GM19324 (cell line): ENCODE measurements around the gene GUK1.

Experiments used
- ATAC-seq: cut with Tn5 transposase; IDR thresholded peaks from one replicate; pipeline ENCODE4 v1.9.1; 2021; ENCODE audit warnings: mild to moderate bottlenecking, moderate library complexity; ENCODE audit not compliant: unreplicated experiment, low FRiP score

The GUK1 gene

DNA sequence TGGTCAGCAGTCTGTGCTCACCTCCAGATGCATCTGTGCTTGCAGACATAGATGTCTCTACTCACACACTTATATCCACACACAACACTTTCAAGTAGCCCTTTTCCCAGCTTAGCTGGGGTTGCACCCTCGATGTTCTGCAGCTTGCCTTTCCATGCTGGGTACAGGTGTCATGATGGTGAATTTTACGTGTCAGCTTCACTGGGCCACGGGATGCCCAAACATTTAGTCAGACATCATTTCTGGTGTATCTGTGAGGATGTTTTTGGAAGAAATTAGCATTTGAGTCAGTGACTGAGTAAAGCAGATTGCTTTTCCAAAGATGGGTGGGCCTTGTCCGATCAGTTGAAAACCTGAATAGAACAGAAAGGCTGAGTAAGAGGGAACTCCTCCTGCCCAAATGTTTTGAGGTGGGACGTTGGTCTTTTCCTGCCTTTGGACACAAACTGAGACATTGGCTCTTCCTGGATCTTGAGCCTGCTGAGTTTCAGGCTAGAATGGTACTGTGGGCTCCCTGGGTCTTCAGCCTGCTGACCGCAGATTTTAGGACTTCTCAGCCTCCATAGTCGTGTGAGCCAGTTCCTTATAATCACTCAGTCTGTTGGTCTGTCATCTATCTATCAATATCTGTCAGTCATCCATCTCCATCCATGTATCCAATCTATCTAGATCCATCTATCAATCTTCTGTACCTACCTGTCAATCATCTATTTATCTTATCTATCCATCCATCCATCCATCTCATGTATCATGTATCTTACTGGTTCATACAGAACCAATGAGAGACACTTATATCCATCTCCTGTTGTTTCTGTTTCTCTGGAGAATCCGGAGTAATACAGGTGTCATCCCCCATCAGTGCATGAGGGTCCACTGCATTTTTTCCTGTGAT, 55.1 kb downstream of the GUK1 start:
- ATAC-seq: no peak

DNA sequence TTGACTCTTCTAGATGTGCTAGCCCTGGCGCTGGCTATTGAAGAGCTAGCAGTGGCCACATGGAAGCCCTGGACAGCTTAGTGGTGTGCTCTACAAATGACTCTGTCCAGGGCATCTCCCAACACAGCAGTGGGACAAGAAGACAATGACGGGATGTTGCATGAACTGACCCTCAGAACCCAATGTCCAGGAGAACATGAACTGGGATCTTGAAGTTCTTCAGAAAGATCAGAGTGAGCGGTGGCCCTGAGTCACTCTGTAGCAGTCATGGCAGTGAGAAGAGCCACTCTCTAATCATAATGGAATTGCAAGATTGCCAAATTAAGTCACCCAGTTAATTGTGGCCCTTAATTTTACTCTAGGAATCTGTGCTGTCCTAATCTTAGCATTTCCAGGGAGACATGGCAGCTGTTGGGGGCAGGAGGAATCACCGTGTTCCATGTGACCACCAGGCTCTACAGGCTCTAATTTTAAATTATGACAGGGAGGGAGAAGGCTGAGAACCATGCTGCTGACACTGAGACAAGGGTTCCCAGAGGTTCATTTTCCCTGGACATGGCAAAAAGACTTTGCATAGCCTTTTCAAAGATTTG, 57.6 kb downstream of the GUK1 start:
- no peak for ATAC-seq
